ENCODE measurements around the gene GRPEL2. TPM values are rescaled to one million over a fixed set of nuclear protein-coding genes. Genes with fewer than 3 reads are reported as not detected.

GRPEL2 gene
- 6.6 to 8.3 TPM (median 7.7 TPM) in 5 replicates for total RNA-seq (2022; extraction: Qiagen RNA extraction; ENCODE audit: low read depth)

DNA sequence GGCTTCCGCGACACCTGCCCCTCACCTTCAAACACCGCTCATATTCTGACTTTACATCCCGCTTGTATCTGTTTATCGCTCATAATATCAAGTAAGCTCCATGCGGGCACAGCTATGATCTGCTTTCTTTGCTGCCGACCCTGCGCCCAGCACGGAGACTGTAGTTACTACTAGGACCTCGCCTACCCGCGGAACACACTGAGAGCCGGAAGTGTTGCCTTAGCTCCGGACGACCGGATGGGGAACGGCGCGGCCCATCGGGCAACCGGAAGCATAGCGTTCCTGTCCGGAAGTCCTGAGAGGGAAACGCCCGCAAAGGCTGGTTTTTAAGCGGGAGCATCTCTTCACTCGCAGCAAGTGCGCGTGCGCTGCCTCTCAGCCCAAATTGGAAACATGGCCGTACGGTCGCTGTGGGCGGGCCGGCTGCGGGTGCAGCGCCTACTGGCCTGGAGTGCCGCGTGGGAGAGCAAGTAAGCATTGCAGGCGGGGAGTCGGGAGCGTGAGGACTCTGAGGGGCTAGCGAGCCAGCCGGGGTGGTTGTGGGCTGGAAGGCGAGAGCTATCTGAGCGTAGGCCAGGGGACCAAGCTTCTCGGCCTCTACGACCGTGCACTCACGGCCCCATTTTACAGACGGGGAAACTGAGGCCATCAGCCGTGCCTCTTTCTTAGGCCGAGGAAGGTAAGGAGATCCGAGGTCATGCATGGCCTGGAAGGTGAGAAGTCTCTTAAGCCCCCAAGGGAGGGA lies at the start of gene GRPEL2:
GRPEL2 (plus strand) TSS at position 353 of the 745 bp plus-strand sequence; CDS start at position 394, 41 bp downstream.

GRCh38 chr5:149357370-149358293 lies 12.3 kb downstream of the GRPEL2 start, which contains the start of gene PCYOX1L:
Gene PCYOX1L, plus strand, starts transcription at chr5:149358046. Its CDS starts 23 bp downstream, at chr5:149358069.

DNA sequence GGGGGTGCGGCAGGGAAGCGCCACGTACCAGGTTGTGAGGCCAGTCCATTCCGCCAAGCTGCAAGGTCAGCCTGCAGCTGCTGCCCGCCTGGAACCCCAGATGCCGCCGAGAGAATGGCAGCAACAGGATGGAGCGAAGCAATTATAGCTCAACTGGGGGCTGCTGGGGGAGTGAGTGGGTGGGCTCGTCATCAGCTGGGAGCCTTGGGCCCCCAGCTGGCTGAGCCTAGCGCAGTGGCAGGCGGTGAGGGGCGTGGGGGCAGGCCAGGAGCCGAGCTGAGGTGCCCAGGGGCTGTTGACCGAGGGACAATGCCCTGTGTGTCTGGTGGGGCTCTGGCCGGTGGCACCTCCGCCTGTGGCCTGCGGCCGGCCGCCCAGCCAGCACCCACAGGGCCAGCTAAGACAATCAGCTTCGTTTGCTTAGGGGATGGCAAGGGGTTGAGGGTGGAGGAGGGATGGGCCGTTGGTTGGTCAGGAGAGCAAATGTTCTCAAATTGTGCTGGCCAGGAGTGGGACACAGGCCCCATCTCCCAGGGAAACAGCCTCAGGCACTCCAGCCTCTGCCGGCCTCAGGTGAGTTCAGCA lies 34.0 kb downstream of the GRPEL2 start, which contains the start of gene IL17B:
IL17B (minus strand) TSS at position 116 of the 585 bp plus-strand sequence; CDS start at position 49, 67 bp downstream.

Other genes with a start within 250 kb of the GRPEL2 start
- gene ABLIM3, start 204.0 kb upstream of the GRPEL2 start, total RNA-seq (2022; extraction: Qiagen RNA extraction; ENCODE audit: low read depth): 8.2 to 10.3 TPM (median 8.5 TPM) in 5 replicates
- gene AFAP1L1, start 73.6 kb upstream of the GRPEL2 start, total RNA-seq (2022; extraction: Qiagen RNA extraction; ENCODE audit: low read depth): 5.1 to 7.9 TPM (median 6.6 TPM) in 5 replicates
- 2.4 to 3.0 TPM (median 2.5 TPM) in 5 replicates for gene PCYOX1L, start 12.5 kb downstream of the GRPEL2 start, total RNA-seq (2022; extraction: Qiagen RNA extraction; ENCODE audit: low read depth)
- gene IL17B, start 33.8 kb downstream of the GRPEL2 start, total RNA-seq (2022; extraction: Qiagen RNA extraction; ENCODE audit: low read depth): not detected in 5 replicates
- gene CSNK1A1, start 205.9 kb downstream of the GRPEL2 start, total RNA-seq (2022; extraction: Qiagen RNA extraction; ENCODE audit: low read depth): 123 to 138 TPM (median 127 TPM) in 5 replicates
- gene ARHGEF37, start 236.0 kb downstream of the GRPEL2 start, total RNA-seq (2022; extraction: Qiagen RNA extraction; ENCODE audit: low read depth): 0.65 to 0.84 TPM (median 0.83 TPM) in 5 replicates